Urinary bladder (tissue), 4 donors: ENCODE results near the gene MRAP. TPM values are rescaled to one million over a fixed set of nuclear protein-coding genes. Genes with fewer than 3 reads are reported as not detected.
A peak's percentile ranks its signal among the peaks of the same experiment; 100 is the strongest.
"Not testable (repeated sequence)": the region's sequence is repeated elsewhere in the genome, so short reads cannot be mapped to it uniquely, and the experiment has no call there.

Experiments
- DNase-seq: peaks from one replicate; pipeline ENCODE4 v3.0.0-alpha.2; 2015; ENCODE audit errors: extremely low spot score
- H3K27ac ChIP-seq: one replicate; pipeline ENCODE4 v1.5.1; 2013; ENCODE audit warnings: low read depth, mild to moderate bottlenecking, moderate library complexity
- H3K36me3 ChIP-seq: one replicate; pipeline ENCODE4 v1.6.1; 2013; ENCODE audit warnings: mild to moderate bottlenecking, moderate library complexity; ENCODE audit not compliant: insufficient read depth
- H3K4me1 ChIP-seq: one replicate; pipeline ENCODE4 v1.6.1; 2013; ENCODE audit warnings: mild to moderate bottlenecking, moderate library complexity; ENCODE audit not compliant: insufficient read depth
- H3K4me3 ChIP-seq: one replicate; pipeline ENCODE4 v1.5.1; 2013; ENCODE audit warnings: low read depth, low read length
- WGBS: extraction: QIAGEN DNeasy Blood & Tissue Kit; methylation state at CpG from one replicate; pipeline ENCODE4 v1.1.7; 2013; 5-methylcytosine and 5-hydroxymethylcytosine counted together
- polyA plus RNA-seq: library from polyadenylated mRNA; stranded (reverse); fragments of 200-250 nt; gene quantifications from one replicate; pipeline ENCODE4 v1.2.3, GENCODE V29; 2013
- total RNA-seq: library from RNA; depleted of rRNA; stranded (reverse); fragments of >200 nt; gene quantifications from one replicate; pipeline ENCODE4 v1.2.3, GENCODE V29; 2014
- donor health status: healthy with polysubstance abuse.
- donor health status: healthy.

The MRAP gene
- total RNA-seq (not detected), polyA plus RNA-seq (4.0 TPM)

- Histone ChIP-seq H3K4me3 (no peak within 1 kb of the TSS), H3K27ac (no peak within 1 kb of the TSS), H3K36me3 (no peaks in the 10 kb centered on the region), H3K4me1 (no peaks in the 10 kb centered on the region)
- WGBS: 90% methylated on average over 14 of the region's 14 CpGs
- no peak for DNase-seq
Observed at GRCh38 chr21:32298658-32299081, at the start of gene MRAP. MRAP (plus strand) TSS chr21:32298855; CDS start chr21:32298972, 117 bp downstream.

GRCh38 chr21:32249511-32250280, 49.0 kb upstream of the MRAP start:
- Histone ChIP-seq H3K4me3 (no peak overlapping the region), H3K36me3 (no peaks in the 10 kb centered on the region), H3K4me1 (no peaks in the 10 kb centered on the region), H3K27ac (no peak overlapping the region)
- DNase-seq: no peak
- 76% methylated on average over 15 of the region's 15 CpGs for WGBS

GRCh38 chr21:32252136-32252535, 46.5 kb upstream of the MRAP start:
- no peak overlapping the region for H3K27ac ChIP-seq
- no peak for DNase-seq
- H3K36me3 ChIP-seq: no peaks in the 10 kb centered on the region
- H3K4me3 ChIP-seq: no peak overlapping the region
- no peaks in the 10 kb centered on the region for H3K4me1 ChIP-seq

GRCh38 chr21:32253215-32253641, 45.4 kb upstream of the MRAP start:
- 38% methylated on average over 7 of the region's 7 CpGs for WGBS
- Histone ChIP-seq H3K27ac (no peak overlapping the region), H3K36me3 (no peaks in the 10 kb centered on the region), H3K4me3 (no peak overlapping the region), H3K4me1 (no peaks in the 10 kb centered on the region)
- DNase-seq: no peak

- H3K27ac ChIP-seq: no peak overlapping the region
- H3K4me1 ChIP-seq: no peaks in the 10 kb centered on the region
- WGBS: 67% methylated on average over 12 of the region's 12 CpGs
- no peak for DNase-seq
- no peak overlapping the region for H3K4me3 ChIP-seq
- no peaks in the 10 kb centered on the region for H3K36me3 ChIP-seq
Observed at GRCh38 chr21:32256251-32256650, 42.4 kb upstream of the MRAP start.

GRCh38 chr21:32256873-32257620, 41.6 kb upstream of the MRAP start:
- Histone ChIP-seq H3K4me1 (no peaks in the 10 kb centered on the region), H3K4me3 (no peak overlapping the region), H3K27ac (no peak overlapping the region), H3K36me3 (no peaks in the 10 kb centered on the region)
- peak; percentile 80 for DNase-seq
- WGBS: 31% methylated on average over 9 of the region's 9 CpGs

- peak; percentile 69 for DNase-seq
- H3K36me3 ChIP-seq: no peaks in the 10 kb centered on the region
- H3K4me3 ChIP-seq: no peak overlapping the region
- no peak overlapping the region for H3K27ac ChIP-seq
- H3K4me1 ChIP-seq: no peaks in the 10 kb centered on the region
- 41% methylated on average over 16 of the region's 16 CpGs for WGBS
Observed at GRCh38 chr21:32257962-32258785, 40.5 kb upstream of the MRAP start.

- not testable (repeated sequence) for H3K36me3 ChIP-seq, H3K4me3 ChIP-seq, H3K4me1 ChIP-seq, H3K27ac ChIP-seq, DNase-seq
- 87% methylated on average over 5 of the region's 5 CpGs for WGBS
Observed at GRCh38 chr21:32258786-32259048, 39.9 kb upstream of the MRAP start.

- Histone ChIP-seq H3K4me3 (no peak overlapping the region), H3K27ac (no peak overlapping the region), H3K4me1 (no peaks in the 10 kb centered on the region), H3K36me3 (no peaks in the 10 kb centered on the region)
- no peak for DNase-seq
- 84% methylated on average over 2 of the region's 2 CpGs for WGBS
Observed at GRCh38 chr21:32260130-32260529, 38.5 kb upstream of the MRAP start.

GRCh38 chr21:32261929-32262328, 36.7 kb upstream of the MRAP start:
- Histone ChIP-seq H3K27ac (no peak overlapping the region), H3K36me3 (peaks cover 1% of the 10 kb centered on the region), H3K4me3 (no peak overlapping the region), H3K4me1 (no peaks in the 10 kb centered on the region)
- no peak for DNase-seq
- WGBS: 91% methylated on average over 5 of the region's 5 CpGs

GRCh38 chr21:32265321-32265720, 33.3 kb upstream of the MRAP start:
- H3K27ac ChIP-seq, H3K4me1 ChIP-seq, H3K36me3 ChIP-seq, DNase-seq, H3K4me3 ChIP-seq: not testable (repeated sequence)
- 95% methylated on average over 22 of the region's 23 CpGs for WGBS

- no peak overlapping the region for H3K27ac ChIP-seq
- WGBS: 56% methylated on average over 4 of the region's 4 CpGs
- H3K36me3 ChIP-seq: peaks cover 2% of the 10 kb centered on the region
- no peaks in the 10 kb centered on the region for H3K4me1 ChIP-seq
- DNase-seq: no peak
- no peak overlapping the region for H3K4me3 ChIP-seq
Observed at GRCh38 chr21:32270748-32271147, 27.9 kb upstream of the MRAP start.

- Histone ChIP-seq H3K36me3 (no peaks in the 10 kb centered on the region), H3K4me1 (no peaks in the 10 kb centered on the region), H3K27ac (no peak overlapping the region), H3K4me3 (no peak overlapping the region)
- WGBS: 91% methylated on average over 4 of the region's 4 CpGs
- DNase-seq: no peak
Observed at GRCh38 chr21:32276671-32277070, 22.0 kb upstream of the MRAP start.

- no peak for DNase-seq
- WGBS: 2% methylated on average over 9 of the region's 9 CpGs
- Histone ChIP-seq H3K36me3 (no peaks in the 10 kb centered on the region), H3K27ac (no peak overlapping the region), H3K4me1 (no peaks in the 10 kb centered on the region), H3K4me3 (peak overlapping the region; percentile 72)
Observed at GRCh38 chr21:32278103-32278502, 20.6 kb upstream of the MRAP start.
